Measurements from ENCODE around the gene ATP6V0E1.

- TF ChIP-seq POLR2A (IDR thresholded peaks at IDR 0.05) (no peak), CTCF (IDR thresholded peaks at IDR 0.05) (no peak)
Measured at GRCh38 chr5:173033923-173034322, 50.4 kb downstream of the ATP6V0E1 start.

Measured in body of pancreas (tissue), 4 donors.